ENCODE data around the gene RPS27A. TPM values are rescaled to one million over a fixed set of nuclear protein-coding genes. Genes with fewer than 3 reads are reported as not detected.
"Not testable (repeated sequence)": the region's sequence is repeated elsewhere in the genome, so short reads cannot be mapped to it uniquely, and the experiment has no call there.

Gene RPS27A
- total RNA-seq, 2 experiments from 2014 or later, result 1,372 to 1,402 TPM

DNA sequence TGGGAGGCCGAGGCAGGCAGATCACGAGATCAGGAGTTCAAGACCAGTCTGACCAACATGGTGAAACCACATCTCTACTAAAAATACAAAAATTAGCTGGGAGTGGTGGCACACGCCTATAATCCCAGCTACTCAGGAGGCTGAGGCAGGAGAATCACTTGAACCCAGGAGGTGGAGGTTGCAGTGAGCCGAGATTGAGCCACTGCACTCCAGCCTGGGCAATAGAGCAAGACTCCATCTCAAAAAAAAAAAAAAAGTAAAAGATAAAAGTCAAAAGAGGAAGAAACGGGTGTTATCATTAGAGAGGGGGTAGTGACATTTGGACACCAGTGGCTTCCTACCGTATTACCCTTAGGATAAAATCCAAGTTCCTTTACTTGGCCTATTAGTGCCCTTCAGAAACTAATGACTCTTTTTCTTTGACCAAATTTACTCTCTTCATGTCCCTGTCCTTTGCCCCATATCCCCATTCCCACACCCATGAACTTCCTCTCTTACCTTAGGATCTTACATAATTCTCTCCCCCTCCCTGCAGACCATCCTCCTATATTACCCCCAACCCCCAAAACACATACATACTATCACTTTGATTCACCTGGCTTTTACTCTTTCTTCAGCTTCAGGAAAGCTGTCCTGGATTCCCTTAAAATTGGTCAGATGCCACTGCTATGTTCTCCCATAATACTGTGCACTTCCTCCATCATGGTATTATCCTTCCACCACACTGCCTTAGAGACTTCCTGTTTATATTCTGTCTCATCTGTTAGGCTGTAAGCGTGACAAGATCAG is 4.9 kb upstream of the RPS27A start:
- H3K36me3 Mint-ChIP-seq, result peaks cover 12% of the 10 kb centered on the region
- peaks cover 39% of the 10 kb centered on the region for H3K4me1 Mint-ChIP-seq (ENCODE audit: low read depth)
- H3K27me3 Mint-ChIP-seq; CTCF ChIA-PET; intact Hi-C loops (cut with micrococcal nuclease); POLR2A ChIA-PET; H3K9me3 Mint-ChIP-seq; H3K4me3 Mint-ChIP-seq; DNase-seq: not testable (repeated sequence)
- H3K27ac Mint-ChIP-seq, result peak overlapping the region; percentile 69

DNA sequence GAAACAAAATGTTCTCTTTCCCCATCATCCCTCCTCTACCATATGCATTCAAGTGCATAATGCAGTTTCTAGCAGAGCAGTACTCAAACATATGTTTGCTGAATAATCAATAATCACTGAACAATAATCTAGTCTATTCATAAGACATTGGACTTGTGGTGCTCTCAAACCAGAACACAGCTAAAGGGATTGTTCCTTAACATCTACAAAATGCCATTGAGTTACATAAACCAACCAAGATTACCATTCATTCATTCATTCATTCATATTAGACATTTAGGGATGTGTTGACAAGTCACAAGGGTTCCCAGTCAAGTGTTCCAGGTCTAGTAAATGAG is 4.3 kb upstream of the RPS27A start:
- no peak for DNase-seq
- ChIA-PET POLR2A (no interaction called here), CTCF (no interaction called here)
- Mint-ChIP-seq H3K36me3 (peaks cover 17% of the 10 kb centered on the region), H3K4me1 (ENCODE audit: low read depth) (peaks cover 38% of the 10 kb centered on the region), H3K27me3 (no peaks in the 10 kb centered on the region), H3K9me3 (no peaks in the 10 kb centered on the region), H3K27ac (peak overlapping the region; percentile 69), H3K4me3 (no peak overlapping the region)
- intact Hi-C loops (cut with micrococcal nuclease), result no loop called here

DNA sequence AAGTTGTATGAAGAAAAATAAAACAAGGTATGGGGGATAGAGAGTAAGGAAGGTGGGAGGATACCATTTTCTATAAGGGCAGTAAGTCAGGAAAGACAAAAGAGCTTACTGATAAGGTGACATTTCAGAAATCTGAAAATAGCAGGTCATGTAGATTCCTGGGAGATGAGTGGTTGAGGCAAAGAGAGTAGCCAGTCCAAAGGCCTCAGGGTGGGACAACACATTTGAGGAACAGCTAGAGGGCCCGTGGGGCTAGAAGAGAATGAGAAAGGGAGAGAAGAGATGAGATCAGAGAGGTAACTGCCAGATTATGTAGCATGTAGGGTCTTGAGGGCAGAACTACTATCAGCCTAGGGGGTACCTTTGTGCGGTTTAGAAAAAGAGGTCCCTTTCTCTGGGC is 3.3 kb upstream of the RPS27A start:
- Mint-ChIP-seq H3K4me1 (ENCODE audit: low read depth) (peaks cover 45% of the 10 kb centered on the region), H3K27me3 (no peaks in the 10 kb centered on the region), H3K27ac (peak overlapping the region; percentile 1), H3K4me3 (no peak overlapping the region), H3K9me3 (no peaks in the 10 kb centered on the region), H3K36me3 (peaks cover 27% of the 10 kb centered on the region)
- ChIA-PET POLR2A (no interaction called here), CTCF (no interaction called here)
- intact Hi-C loops (cut with micrococcal nuclease), result no loop called here
- no peak for DNase-seq

DNA sequence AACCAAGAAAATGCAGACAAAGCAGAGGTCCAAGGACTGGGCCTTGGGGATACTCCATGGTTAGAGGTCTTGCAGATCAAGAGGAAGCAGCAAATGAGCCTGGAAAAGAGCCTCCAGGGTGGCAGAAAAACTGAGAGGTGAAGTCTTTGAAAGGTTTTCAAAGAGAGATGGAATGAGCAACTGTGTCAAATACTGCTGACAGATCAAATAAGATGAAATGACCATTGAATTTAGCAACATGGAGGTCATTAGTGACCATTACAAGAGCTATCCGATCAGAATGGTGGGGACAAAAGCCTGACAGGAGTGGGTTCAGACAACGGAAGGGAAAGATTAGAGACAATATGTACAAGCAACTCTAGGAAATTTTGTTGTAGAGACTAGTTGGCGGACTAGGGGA is 1.9 kb upstream of the RPS27A start:
- H3K36me3 Mint-ChIP-seq, result peaks cover 40% of the 10 kb centered on the region
- POLR2A ChIA-PET, result no interaction called here
- no peak for DNase-seq
- H3K9me3 Mint-ChIP-seq, result no peaks in the 10 kb centered on the region
- intact Hi-C loops (cut with micrococcal nuclease), result loop anchor here (5.0 kb wide), 2 partner anchors 52 to 658 kb away; no protein-coding TSS in a partner anchor
- H3K4me1 Mint-ChIP-seq (ENCODE audit: low read depth), result peaks cover 57% of the 10 kb centered on the region
- CTCF ChIA-PET, result no interaction called here
- peak overlapping the region; percentile 6 for H3K4me3 Mint-ChIP-seq
- H3K27me3 Mint-ChIP-seq, result no peaks in the 10 kb centered on the region
- no peak overlapping the region for H3K27ac Mint-ChIP-seq

DNA sequence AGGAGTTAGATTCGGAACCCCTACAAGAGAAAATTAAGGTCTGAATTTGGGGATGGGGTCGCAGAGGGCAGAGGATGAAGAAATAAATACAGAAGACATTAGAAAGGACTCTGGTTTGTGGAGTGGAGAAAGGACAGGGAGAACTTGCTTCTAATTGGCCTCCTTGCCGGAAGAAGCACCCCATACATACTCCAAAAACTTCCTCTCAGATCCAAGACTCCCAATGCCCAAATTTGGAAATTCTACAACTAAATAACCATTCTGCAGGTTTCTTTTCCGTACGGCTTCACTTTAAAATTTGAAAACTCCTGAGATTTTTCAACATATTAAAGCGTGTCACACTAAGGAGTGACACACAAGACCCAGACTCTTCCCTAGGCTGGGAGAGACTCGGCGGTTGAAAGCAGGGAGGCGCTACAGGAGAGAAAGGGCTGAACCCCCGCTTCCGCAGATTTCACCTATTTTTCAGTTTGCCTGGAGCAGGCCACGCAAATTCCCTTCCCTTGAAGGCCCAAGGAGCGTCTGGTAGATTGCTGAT is 873 bp upstream of the RPS27A start:
- H3K4me3 Mint-ChIP-seq, result peak overlapping the region; percentile 96
- DNase-seq, result no peak
- H3K36me3 Mint-ChIP-seq, result peaks cover 48% of the 10 kb centered on the region
- H3K27me3 Mint-ChIP-seq, result no peaks in the 10 kb centered on the region
- intact Hi-C loops (cut with micrococcal nuclease), result loop anchor here (1.0 to 5.0 kb wide), 10 partner anchors 8 to 659 kb away; partner anchors contain the start of genes CFAP36, EML6, MTIF2 and PPP4R3B
- H3K27ac Mint-ChIP-seq, result peak overlapping the region; percentile 94
- ChIA-PET CTCF (no interaction called here), POLR2A (interaction anchor here (0.6 kb wide), 1 partner anchor 232 kb away, joined by 3 read pairs; no protein-coding TSS in a partner anchor)
- no peaks in the 10 kb centered on the region for H3K9me3 Mint-ChIP-seq
- H3K4me1 Mint-ChIP-seq (ENCODE audit: low read depth), result peaks cover 60% of the 10 kb centered on the region

DNA sequence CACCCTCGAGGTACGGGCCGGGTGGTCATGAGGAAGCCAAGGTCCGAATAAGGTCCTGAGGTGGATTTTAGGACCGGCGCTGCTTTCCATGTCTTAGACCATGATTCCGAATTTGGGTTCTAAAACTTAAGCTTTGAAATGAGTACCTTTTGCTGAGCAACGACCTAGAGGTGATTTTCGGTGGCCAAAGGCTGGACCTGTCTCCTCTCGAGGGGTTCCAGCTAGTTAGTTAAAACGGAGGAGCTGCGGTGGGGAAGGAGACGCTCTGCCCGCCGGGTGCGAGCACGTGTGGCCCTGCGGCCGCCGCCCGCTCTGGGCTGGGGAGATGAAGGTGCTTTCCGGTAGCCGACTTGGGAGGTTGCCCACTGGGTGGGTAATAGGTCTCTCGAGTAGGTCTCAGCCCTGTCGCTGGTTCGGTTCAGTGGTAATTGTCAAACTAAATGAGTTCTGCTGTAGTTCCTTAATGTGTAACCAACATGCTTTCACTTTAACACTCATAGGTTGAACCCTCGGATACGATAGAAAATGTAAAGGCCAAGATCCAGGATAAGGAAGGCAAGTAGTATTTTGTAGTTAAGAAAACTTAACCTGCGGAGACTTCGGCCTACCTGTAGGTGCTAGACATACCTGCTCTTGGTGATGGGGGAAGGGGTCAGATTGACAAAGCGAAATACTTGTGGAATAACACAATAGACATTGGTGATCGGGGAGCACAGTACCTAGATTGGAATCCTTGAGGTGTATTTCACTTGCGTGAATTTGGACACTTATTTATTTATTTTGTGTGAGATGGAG is 572 bp downstream of the RPS27A start:
- peaks cover 55% of the 10 kb centered on the region for H3K4me1 Mint-ChIP-seq (ENCODE audit: low read depth)
- intact Hi-C loops (cut with micrococcal nuclease), result loop anchor here (1.0 to 5.0 kb wide), 10 partner anchors 10 to 661 kb away; partner anchors contain the start of genes CFAP36, EML6, MTIF2 and PPP4R3B
- peaks cover 46% of the 10 kb centered on the region for H3K36me3 Mint-ChIP-seq
- ChIA-PET POLR2A (interaction anchor here (1.0 to 1.5 kb wide), 6 partner anchors 10 to 384 kb away, joined by 3 to 22 read pairs (median 4); partner anchors contain the start of gene RTN4), CTCF (interaction anchor here (1.5 kb wide), 1 partner anchor 10 kb away, joined by 6 read pairs; no protein-coding TSS in a partner anchor)
- peak overlapping the region; percentile 96 for H3K4me3 Mint-ChIP-seq
- peak overlapping the region; percentile 94 for H3K27ac Mint-ChIP-seq
- H3K9me3 Mint-ChIP-seq, result no peaks in the 10 kb centered on the region
- DNase-seq, result peak; percentile 63
- no peaks in the 10 kb centered on the region for H3K27me3 Mint-ChIP-seq

DNA sequence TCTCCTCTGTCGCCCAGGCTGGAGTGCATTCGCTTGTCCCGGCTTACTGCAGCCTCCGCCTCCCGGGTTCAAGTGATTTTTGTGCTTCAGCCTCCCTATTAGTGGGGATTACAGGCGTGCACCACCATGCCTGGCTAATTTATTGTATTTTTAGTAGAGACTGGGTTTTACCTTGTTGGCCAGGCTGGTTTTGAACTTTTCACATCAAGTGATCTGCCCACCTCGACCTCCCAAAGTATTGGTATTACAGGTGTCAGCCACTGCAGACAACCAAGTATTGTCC is 1.1 kb downstream of the RPS27A start:
- ChIA-PET POLR2A (no interaction called here), CTCF (no interaction called here)
- peaks cover 49% of the 10 kb centered on the region for H3K4me1 Mint-ChIP-seq (ENCODE audit: low read depth)
- H3K36me3 Mint-ChIP-seq, result peaks cover 46% of the 10 kb centered on the region
- intact Hi-C loops (cut with micrococcal nuclease), result loop anchor here (2.0 to 5.0 kb wide), 3 partner anchors 49 to 661 kb away; partner anchors contain the start of gene EML6
- no peaks in the 10 kb centered on the region for H3K9me3 Mint-ChIP-seq
- H3K27ac Mint-ChIP-seq, result peak overlapping the region; percentile 94
- no peak for DNase-seq
- H3K4me3 Mint-ChIP-seq, result peak overlapping the region; percentile 96
- H3K27me3 Mint-ChIP-seq, result no peaks in the 10 kb centered on the region

DNA sequence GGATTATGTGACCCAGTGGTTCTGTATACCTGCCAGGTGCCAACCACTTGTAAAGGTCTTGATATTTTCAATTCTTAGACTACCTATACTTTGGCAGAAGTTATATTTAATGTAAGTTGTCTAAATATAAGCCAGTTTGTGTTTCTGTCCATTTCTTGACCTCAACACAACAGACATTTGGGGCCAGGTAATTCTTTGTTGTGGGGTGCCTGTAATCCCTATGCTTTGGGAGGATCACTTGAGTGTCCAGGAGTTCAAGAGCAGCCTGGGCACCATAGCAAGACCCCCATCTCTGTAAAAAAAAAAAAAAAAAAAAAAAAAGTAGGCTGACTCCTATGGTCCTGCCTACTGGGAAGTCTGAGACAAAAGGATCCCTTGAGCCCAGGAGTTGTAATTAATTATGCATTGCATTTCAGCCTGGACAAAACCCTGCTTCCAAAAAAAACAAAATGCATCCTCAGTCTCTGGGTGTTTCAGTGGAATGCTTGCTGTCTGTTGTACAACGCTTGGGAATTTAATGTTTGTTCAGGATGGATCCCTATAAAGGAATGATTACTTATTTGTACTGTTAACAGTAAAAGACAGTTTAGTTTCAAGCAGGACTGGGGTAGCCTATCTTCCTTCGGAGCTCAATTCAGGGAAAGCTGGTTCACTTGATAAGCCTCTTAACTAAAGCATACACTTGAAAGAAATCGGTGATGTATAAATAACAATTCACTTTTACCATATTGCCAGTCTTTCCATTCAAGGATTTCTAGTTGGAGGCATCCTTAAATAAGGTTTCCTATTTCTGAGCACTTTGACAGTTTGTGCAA is 3.4 kb downstream of the RPS27A start:
- H3K9me3 Mint-ChIP-seq, result no peaks in the 10 kb centered on the region
- H3K27ac Mint-ChIP-seq, result peak overlapping the region; percentile 94
- peaks cover 48% of the 10 kb centered on the region for H3K36me3 Mint-ChIP-seq
- H3K27me3 Mint-ChIP-seq, result no peaks in the 10 kb centered on the region
- ChIA-PET POLR2A (interaction anchor here (1.0 kb wide), 1 partner anchor 13 kb away, joined by 4 read pairs; no protein-coding TSS in a partner anchor), CTCF (no interaction called here)
- no peak for DNase-seq
- intact Hi-C loops (cut with micrococcal nuclease), result no loop called here
- H3K4me1 Mint-ChIP-seq (ENCODE audit: low read depth), result peaks cover 32% of the 10 kb centered on the region
- no peak overlapping the region for H3K4me3 Mint-ChIP-seq

DNA sequence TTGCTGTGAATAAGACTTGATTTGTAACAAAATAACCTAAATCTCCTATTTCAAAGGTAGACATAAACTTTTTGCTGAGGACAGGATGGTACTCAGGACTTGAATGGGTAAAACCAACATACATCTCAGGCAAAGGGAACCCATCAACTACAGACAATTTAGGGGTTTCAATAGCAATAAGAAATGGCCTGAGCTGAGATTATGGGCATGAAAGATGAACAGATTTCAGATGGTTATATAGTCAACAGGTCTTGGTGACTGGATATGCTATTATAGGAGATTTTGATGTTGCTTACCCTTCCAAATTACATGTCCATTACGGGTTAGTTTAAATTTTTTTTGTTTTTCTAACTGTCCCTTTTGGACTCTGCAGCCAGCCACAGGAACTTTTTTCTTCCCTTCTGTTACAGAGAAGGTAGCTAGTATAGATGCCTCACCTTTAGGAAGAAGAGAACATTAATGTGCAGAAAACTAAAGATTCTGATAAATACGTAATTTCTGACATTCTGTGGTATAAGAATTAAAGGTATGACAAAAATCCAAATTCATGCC is 4.6 kb downstream of the RPS27A start:
- ChIA-PET CTCF (no interaction called here), POLR2A (interaction anchor here (1.2 kb wide), 1 partner anchor 12 kb away, joined by 3 read pairs; no protein-coding TSS in a partner anchor)
- peaks cover 48% of the 10 kb centered on the region for H3K36me3 Mint-ChIP-seq

DNA sequence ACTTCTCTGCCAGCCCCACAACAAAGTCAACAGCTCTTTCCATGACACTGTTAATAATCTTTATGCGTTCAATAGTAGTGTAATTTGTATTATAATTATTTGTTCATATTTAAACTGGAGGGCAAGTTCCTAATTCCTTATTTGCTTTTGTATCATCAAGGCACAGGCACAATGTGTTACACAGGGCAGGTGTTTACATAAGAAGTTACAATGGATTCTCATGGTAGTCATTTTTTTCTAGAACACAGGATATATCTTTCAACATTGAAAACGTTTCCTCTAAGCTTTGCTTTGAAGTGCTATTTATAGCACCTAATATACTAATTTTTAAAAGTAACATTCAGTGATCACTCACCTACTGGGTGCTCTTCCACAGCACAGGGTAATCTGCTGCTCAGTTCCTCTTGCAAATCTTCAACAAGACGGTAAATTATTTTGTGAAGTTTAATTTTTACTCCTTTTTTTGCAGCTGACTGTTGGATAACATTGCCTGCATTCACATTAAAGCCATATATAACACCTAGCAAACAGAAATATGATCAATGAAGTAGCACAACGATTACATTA is 7.3 kb downstream of the RPS27A start:
- CTCF ChIA-PET, result interaction anchor here (1.4 kb wide), 1 partner anchor 19 kb away, joined by 3 read pairs; no protein-coding TSS in a partner anchor
- POLR2A ChIA-PET, result no interaction called here
- Mint-ChIP-seq H3K27ac (no peak overlapping the region), H3K27me3 (no peaks in the 10 kb centered on the region), H3K9me3 (no peaks in the 10 kb centered on the region), H3K4me1 (ENCODE audit: low read depth) (peaks cover 12% of the 10 kb centered on the region), H3K36me3 (peaks cover 32% of the 10 kb centered on the region), H3K4me3 (no peak overlapping the region)
- DNase-seq, result no peak
- intact Hi-C loops (cut with micrococcal nuclease), result no loop called here

More for the DNA sequence above, 4.6 kb downstream of the RPS27A start:
- intact Hi-C loops (cut with micrococcal nuclease), result no loop called here
- no peaks in the 10 kb centered on the region for H3K27me3 Mint-ChIP-seq
- H3K9me3 Mint-ChIP-seq, result no peaks in the 10 kb centered on the region
- peaks cover 26% of the 10 kb centered on the region for H3K4me1 Mint-ChIP-seq (ENCODE audit: low read depth)
- H3K27ac Mint-ChIP-seq, result no peak overlapping the region
- H3K4me3 Mint-ChIP-seq, result no peak overlapping the region
- no peak for DNase-seq

DNA sequence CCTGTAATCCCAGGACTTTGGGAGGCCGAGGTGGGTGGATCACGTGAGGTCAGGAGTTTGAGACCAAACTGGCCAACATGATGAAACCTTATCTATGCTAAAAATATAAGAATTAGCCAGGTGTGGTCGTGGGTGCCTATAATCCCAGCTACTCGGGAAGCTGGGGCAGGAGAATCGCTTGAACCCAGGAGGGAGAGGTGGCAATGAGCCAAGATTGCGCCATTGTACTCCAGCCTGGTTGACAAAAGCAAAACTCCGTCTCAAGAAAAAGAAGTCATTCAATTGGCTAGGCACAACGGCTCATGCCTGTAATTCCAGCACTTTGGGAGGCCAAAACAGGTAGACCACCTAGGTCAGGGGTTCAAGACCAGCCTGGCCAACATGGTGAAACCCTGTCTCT is 9.1 kb downstream of the RPS27A start:
- H3K36me3 Mint-ChIP-seq, result peaks cover 16% of the 10 kb centered on the region
- H3K4me1 Mint-ChIP-seq (ENCODE audit: low read depth); H3K4me3 Mint-ChIP-seq; intact Hi-C loops (cut with micrococcal nuclease); H3K9me3 Mint-ChIP-seq; POLR2A ChIA-PET; H3K27ac Mint-ChIP-seq; CTCF ChIA-PET; DNase-seq; H3K27me3 Mint-ChIP-seq: not testable (repeated sequence)

Data from activated CD4-positive, alpha-beta memory T cell treated with anti-CD3 and anti-CD28 coated beads for 36 hours (primary cell).